Activated T-helper 2 cell treated with anti-CD3 and anti-CD28 coated beads, Interferon-gamma antibody, Interleukin-2, Interleukin-4, amounts not matched to agents 10 μg/mL and 5 μg/mL and 100 μg/mL, durations not matched to agents 14 hours and 24 hours and 36 hours (primary cell): ENCODE results near the gene SGMS1. TPM values are rescaled to one million over a fixed set of nuclear protein-coding genes. Genes with fewer than 3 reads are reported as not detected.
"Not testable (repeated sequence)": the region's sequence is repeated elsewhere in the genome, so short reads cannot be mapped to it uniquely, and the experiment has no call there.

Source experiments
- DNase-seq: peaks from one replicate; pipeline ENCODE4 v3.0.0; 2021; ENCODE audit warnings: low spot score
- H3K27ac Mint-ChIP-seq: one replicate; pipeline ENCODE4 v1.8.0; 2021; ENCODE audit warnings: mixed read lengths
- H3K27me3 Mint-ChIP-seq: one replicate; pipeline ENCODE4 v1.8.0; 2021; ENCODE audit warnings: low read depth, mixed read lengths
- H3K36me3 Mint-ChIP-seq: one replicate; pipeline ENCODE4 v1.8.0; 2021; ENCODE audit warnings: low read depth, mixed read lengths
- H3K4me1 Mint-ChIP-seq: one replicate; pipeline ENCODE4 v1.8.0; 2021; ENCODE audit warnings: low read depth, mixed read lengths
- H3K4me3 Mint-ChIP-seq: one replicate; pipeline ENCODE4 v1.8.0; 2021; ENCODE audit warnings: low read depth, mild to moderate bottlenecking, moderate library complexity, mixed read lengths
- H3K9me3 Mint-ChIP-seq: one replicate; pipeline ENCODE4 v1.8.0; 2021; ENCODE audit warnings: mixed read lengths
- intact Hi-C: fragments of 100-400 bp; cut with micrococcal nuclease; formaldehyde crosslinking; loops from one replicate; pipeline ENCODE4 v1.15.1; 2023
- total RNA-seq: library from RNA; stranded (reverse); gene quantifications from 2 replicates; pipeline ENCODE4 v1.2.3, GENCODE V29; 2022

SGMS1 gene
- total RNA-seq, 1 donor from 2014 or later, result 10.7 TPM

GRCh38 chr10:50369931-50370330 is 253.8 kb downstream of the SGMS1 start:
- Mint-ChIP-seq H3K27ac (no peak overlapping the region), H3K4me3 (no peak overlapping the region), H3K9me3 (no peaks in the 10 kb centered on the region), H3K36me3 (peaks cover 16% of the 10 kb centered on the region), H3K4me1 (peaks cover 7% of the 10 kb centered on the region), H3K27me3 (no peaks in the 10 kb centered on the region)
- DNase-seq, result no peak
- intact Hi-C loops, result loop anchor here (5.0 kb wide), 1 partner anchor 52 kb away; no protein-coding TSS in a partner anchor

DNA sequence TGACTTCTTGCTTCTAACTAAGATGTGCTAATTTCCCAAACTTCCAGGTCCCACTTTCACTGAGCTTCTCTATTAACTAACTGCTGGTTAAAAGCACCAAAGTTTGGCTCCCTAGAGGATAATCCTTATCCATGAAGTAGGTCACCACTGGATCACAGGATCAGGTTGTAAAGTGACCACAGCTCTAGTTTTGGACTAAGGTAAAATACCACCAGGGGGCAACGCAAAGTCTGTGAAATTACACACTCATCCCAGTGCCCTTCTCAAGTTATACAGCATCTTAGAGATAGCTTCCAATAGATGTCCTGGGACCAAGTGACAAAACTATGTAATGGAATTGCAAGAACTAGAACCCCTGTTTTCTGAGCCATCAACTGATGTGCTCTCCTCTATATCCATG is 256.0 kb downstream of the SGMS1 start:
- H3K36me3 Mint-ChIP-seq, result peaks cover 26% of the 10 kb centered on the region
- DNase-seq, result no peak
- H3K9me3 Mint-ChIP-seq, result peaks cover 4% of the 10 kb centered on the region
- no peak overlapping the region for H3K4me3 Mint-ChIP-seq
- no peaks in the 10 kb centered on the region for H3K27me3 Mint-ChIP-seq
- peaks cover 17% of the 10 kb centered on the region for H3K4me1 Mint-ChIP-seq
- H3K27ac Mint-ChIP-seq, result no peak overlapping the region
- intact Hi-C loops, result loop anchor here (5.0 kb wide), 1 partner anchor 55 kb away; no protein-coding TSS in a partner anchor

- intact Hi-C loops, result loop anchor here (5.0 kb wide), 1 partner anchor 56 kb away; no protein-coding TSS in a partner anchor
- not testable (repeated sequence) for H3K27ac Mint-ChIP-seq, H3K4me3 Mint-ChIP-seq, DNase-seq, H3K9me3 Mint-ChIP-seq, H3K27me3 Mint-ChIP-seq
- H3K4me1 Mint-ChIP-seq, result peaks cover 19% of the 10 kb centered on the region
- peaks cover 30% of the 10 kb centered on the region for H3K36me3 Mint-ChIP-seq
Observed at GRCh38 chr10:50366421-50366820, 257.3 kb downstream of the SGMS1 start.

GRCh38 chr10:50364730-50365129 is 259.0 kb downstream of the SGMS1 start:
- H3K4me1 Mint-ChIP-seq, result peaks cover 16% of the 10 kb centered on the region
- H3K9me3 Mint-ChIP-seq, DNase-seq, H3K4me3 Mint-ChIP-seq, H3K27ac Mint-ChIP-seq, H3K27me3 Mint-ChIP-seq: not testable (repeated sequence)
- intact Hi-C loops, result loop anchor here (5.0 kb wide), 2 partner anchors 37 to 58 kb away; no protein-coding TSS in a partner anchor
- H3K36me3 Mint-ChIP-seq, result peaks cover 30% of the 10 kb centered on the region

GRCh38 chr10:50362547-50363125 is 261.1 kb downstream of the SGMS1 start:
- H3K9me3 Mint-ChIP-seq, result peaks cover 7% of the 10 kb centered on the region
- no peaks in the 10 kb centered on the region for H3K27me3 Mint-ChIP-seq
- peaks cover 28% of the 10 kb centered on the region for H3K36me3 Mint-ChIP-seq
- peaks cover 14% of the 10 kb centered on the region for H3K4me1 Mint-ChIP-seq
- no peak for DNase-seq
- no peak overlapping the region for H3K27ac Mint-ChIP-seq
- intact Hi-C loops, result loop anchor here (5.0 kb wide), 1 partner anchor 35 kb away; no protein-coding TSS in a partner anchor
- no peak overlapping the region for H3K4me3 Mint-ChIP-seq

GRCh38 chr10:50361946-50362345 is 261.8 kb downstream of the SGMS1 start:
- H3K36me3 Mint-ChIP-seq, result peaks cover 26% of the 10 kb centered on the region
- peaks cover 13% of the 10 kb centered on the region for H3K4me1 Mint-ChIP-seq
- H3K9me3 Mint-ChIP-seq, result peaks cover 7% of the 10 kb centered on the region
- H3K4me3 Mint-ChIP-seq, result no peak overlapping the region
- no peaks in the 10 kb centered on the region for H3K27me3 Mint-ChIP-seq
- intact Hi-C loops, result loop anchor here (5.0 kb wide), 1 partner anchor 35 kb away; no protein-coding TSS in a partner anchor
- no peak for DNase-seq
- no peak overlapping the region for H3K27ac Mint-ChIP-seq

GRCh38 chr10:50360077-50360850 is 263.5 kb downstream of the SGMS1 start:
- H3K27me3 Mint-ChIP-seq, result no peaks in the 10 kb centered on the region
- DNase-seq, result no peak
- H3K4me3 Mint-ChIP-seq, result no peak overlapping the region
- intact Hi-C loops, result loop anchor here (5.0 kb wide), 1 partner anchor 33 kb away; no protein-coding TSS in a partner anchor
- H3K27ac Mint-ChIP-seq, result no peak overlapping the region
- peaks cover 13% of the 10 kb centered on the region for H3K4me1 Mint-ChIP-seq
- peaks cover 7% of the 10 kb centered on the region for H3K9me3 Mint-ChIP-seq
- peaks cover 21% of the 10 kb centered on the region for H3K36me3 Mint-ChIP-seq

GRCh38 chr10:50358925-50359687 is 264.6 kb downstream of the SGMS1 start:
- intact Hi-C loops, result no loop called here
- peaks cover 29% of the 10 kb centered on the region for H3K36me3 Mint-ChIP-seq
- no peak for DNase-seq
- no peaks in the 10 kb centered on the region for H3K27me3 Mint-ChIP-seq
- no peak overlapping the region for H3K4me3 Mint-ChIP-seq
- H3K4me1 Mint-ChIP-seq, result peaks cover 7% of the 10 kb centered on the region
- H3K9me3 Mint-ChIP-seq, result peaks cover 12% of the 10 kb centered on the region
- no peak overlapping the region for H3K27ac Mint-ChIP-seq

GRCh38 chr10:50358411-50358810 is 265.3 kb downstream of the SGMS1 start:
- Mint-ChIP-seq H3K4me3 (no peak overlapping the region), H3K36me3 (peaks cover 26% of the 10 kb centered on the region), H3K27ac (no peak overlapping the region), H3K4me1 (peaks cover 3% of the 10 kb centered on the region), H3K27me3 (no peaks in the 10 kb centered on the region), H3K9me3 (peaks cover 14% of the 10 kb centered on the region)
- intact Hi-C loops, result no loop called here
- DNase-seq, result no peak

- intact Hi-C loops, H3K4me3 Mint-ChIP-seq, H3K27ac Mint-ChIP-seq, H3K27me3 Mint-ChIP-seq, H3K4me1 Mint-ChIP-seq, DNase-seq: not testable (repeated sequence)
- peaks cover 28% of the 10 kb centered on the region for H3K36me3 Mint-ChIP-seq
- H3K9me3 Mint-ChIP-seq, result peaks cover 19% of the 10 kb centered on the region
Observed at GRCh38 chr10:50356481-50356832, 267.3 kb downstream of the SGMS1 start.

DNA sequence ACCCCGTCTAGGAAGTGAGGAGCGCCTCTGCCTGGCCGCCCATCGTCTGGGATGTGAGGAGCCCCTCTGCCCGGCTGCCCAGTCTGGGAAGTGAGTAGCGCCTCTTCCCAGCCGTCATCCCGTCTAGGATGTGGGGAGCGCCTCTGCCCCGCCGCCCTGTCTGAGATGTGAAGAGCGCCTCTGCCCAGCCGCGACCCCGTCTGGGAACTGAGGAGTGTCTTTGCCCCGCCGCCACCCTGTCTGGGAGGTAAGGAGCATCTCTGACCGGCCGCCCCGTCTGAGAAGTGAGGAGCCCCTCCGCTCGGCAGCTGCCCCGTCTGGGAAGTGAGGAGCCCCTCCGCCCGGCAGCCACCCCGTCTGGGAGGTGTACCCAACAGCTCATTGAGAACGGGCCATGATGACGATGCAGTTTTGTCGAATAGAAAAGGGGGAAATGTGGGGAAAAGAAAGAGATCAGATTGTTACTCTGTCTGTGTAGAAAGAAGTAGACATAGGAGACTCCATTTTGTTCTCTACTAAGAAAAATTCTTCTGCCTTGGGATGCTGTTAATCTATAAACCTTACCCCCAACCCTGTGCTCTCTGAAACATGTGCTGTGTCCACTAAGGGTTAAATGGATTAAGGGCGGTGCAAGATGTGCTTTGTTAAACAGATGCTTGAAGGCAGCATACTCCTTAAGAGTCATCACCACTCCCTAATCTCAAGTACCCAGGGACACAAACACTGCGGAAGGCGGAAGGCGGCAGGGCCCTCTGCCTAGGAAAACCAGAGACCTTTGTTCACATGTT is 267.9 kb downstream of the SGMS1 start:
- H3K27ac Mint-ChIP-seq, H3K27me3 Mint-ChIP-seq, H3K4me1 Mint-ChIP-seq, DNase-seq, H3K4me3 Mint-ChIP-seq, intact Hi-C loops: not testable (repeated sequence)
- Mint-ChIP-seq H3K9me3 (peaks cover 23% of the 10 kb centered on the region), H3K36me3 (peaks cover 33% of the 10 kb centered on the region)

DNA sequence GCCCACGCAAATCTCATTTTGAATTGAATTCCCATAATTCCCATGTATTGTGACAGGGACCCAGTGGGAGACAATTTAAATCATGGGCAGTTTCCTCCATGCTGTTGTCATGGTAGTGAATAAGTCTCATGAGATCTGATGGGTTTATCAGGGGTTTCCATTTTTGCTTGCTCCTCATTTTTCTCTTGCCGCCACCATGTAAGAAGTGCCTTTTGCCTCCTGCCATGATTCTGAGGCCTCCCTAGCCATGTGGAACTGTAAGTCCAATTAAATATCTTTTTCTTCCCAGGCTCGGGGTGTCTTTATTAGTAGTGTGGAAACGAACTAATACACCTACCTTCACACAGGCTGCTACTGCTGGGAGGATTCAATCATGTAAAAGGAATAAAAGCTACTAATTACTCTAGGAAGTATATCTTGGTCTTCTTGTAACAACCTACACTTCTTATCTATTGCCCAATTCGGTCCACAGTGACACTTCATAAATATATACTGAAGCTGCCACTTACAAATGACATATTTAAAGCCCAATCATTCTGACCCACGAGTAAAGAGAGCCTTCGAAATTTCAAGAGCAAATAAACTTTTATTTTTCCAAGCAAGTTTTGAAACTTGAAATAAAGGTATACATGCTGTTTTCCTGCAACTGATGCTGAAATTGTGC is 272.1 kb downstream of the SGMS1 start:
- H3K4me1 Mint-ChIP-seq, result peaks cover 13% of the 10 kb centered on the region
- H3K27me3 Mint-ChIP-seq, result no peaks in the 10 kb centered on the region
- H3K9me3 Mint-ChIP-seq, result peaks cover 43% of the 10 kb centered on the region
- no peak overlapping the region for H3K4me3 Mint-ChIP-seq
- H3K27ac Mint-ChIP-seq, result no peak overlapping the region
- H3K36me3 Mint-ChIP-seq, result peaks cover 53% of the 10 kb centered on the region
- intact Hi-C loops, result no loop called here
- DNase-seq, result no peak
